NK-92 (cell line): ENCODE data around the gene C6orf163.

Experiments used
- DNase-seq: peaks from one replicate; lab custom pipeline; 2025; ENCODE audit not compliant: unreplicated experiment; lab: John Stamatoyannopoulos, UW

The C6orf163 gene

DNA sequence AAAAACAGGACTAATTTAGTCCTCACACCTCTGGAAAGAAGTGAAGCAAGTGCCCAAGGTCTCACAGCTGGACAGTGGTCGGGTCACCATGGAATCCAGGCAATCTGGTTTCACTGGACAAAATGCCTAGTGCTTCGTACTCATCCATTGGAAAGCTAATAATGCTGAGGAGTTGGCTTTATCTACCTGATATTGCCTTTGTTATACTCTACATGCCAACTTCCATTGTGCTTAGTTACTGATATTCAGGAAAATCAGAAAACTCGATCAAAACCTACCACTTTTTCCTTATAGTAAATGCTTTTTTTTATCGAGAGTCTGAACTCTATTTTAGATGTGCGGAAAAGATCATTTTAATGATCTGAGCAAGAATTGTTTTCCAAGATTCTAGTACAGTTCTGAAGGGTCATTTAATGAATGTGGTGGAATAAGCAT is 64.1 kb downstream of the C6orf163 start:
- DNase-seq, result no peak
